Measurements from ENCODE around the gene BRCA1. TPM values are rescaled to one million over a fixed set of nuclear protein-coding genes. Genes with fewer than 3 reads are reported as not detected.

The BRCA1 gene
- total RNA-seq, 1 donor from 2014 or later: 0.85 TPM

- intact Hi-C loops (cut with DNase I): no loop called here
- Histone ChIP-seq H3K36me3 (no peaks in the 10 kb centered on the region), H3K9me3 (no peaks in the 10 kb centered on the region), H3K27me3 (no peaks in the 10 kb centered on the region), H3K4me1 (peaks cover 0 to 7% of the 10 kb centered on the region in 2 donors), H3K4me3 (no peak overlapping the region), H3K27ac (no peak overlapping the region)
- no peak for TF ChIP-seq CTCF (IDR thresholded peaks at IDR 0.05)
- DNase-seq (ENCODE audit: low spot score in 2 of 2): no peak
Observed at GRCh38 chr17:43079641-43080302, 45.4 kb downstream of the BRCA1 start.

- Histone ChIP-seq H3K9me3 (no peaks in the 10 kb centered on the region), H3K27me3 (no peaks in the 10 kb centered on the region), H3K4me1 (no peaks in the 10 kb centered on the region), H3K36me3 (no peaks in the 10 kb centered on the region), H3K27ac (no peak overlapping the region), H3K4me3 (no peak overlapping the region)
- no peak for DNase-seq (ENCODE audit: low spot score in 2 of 2)
- intact Hi-C loops (cut with DNase I): no loop called here
- no peak for TF ChIP-seq CTCF (IDR thresholded peaks at IDR 0.05)
Observed at GRCh38 chr17:43074869-43075268, 50.3 kb downstream of the BRCA1 start.

GRCh38 chr17:43070872-43071271, 54.3 kb downstream of the BRCA1 start:
- H3K9me3 ChIP-seq: no peaks in the 10 kb centered on the region
- TF ChIP-seq CTCF (IDR thresholded peaks at IDR 0.05): no peak
- H3K27ac ChIP-seq: no peak overlapping the region
- H3K4me3 ChIP-seq: no peak overlapping the region
- no peaks in the 10 kb centered on the region for H3K4me1 ChIP-seq
- H3K27me3 ChIP-seq: no peaks in the 10 kb centered on the region
- H3K36me3 ChIP-seq: no peaks in the 10 kb centered on the region
- intact Hi-C loops (cut with DNase I): no loop called here
- DNase-seq (ENCODE audit: low spot score in 2 of 2): no peak

- no peak for DNase-seq (ENCODE audit: low spot score in 2 of 2)
- Histone ChIP-seq H3K9me3 (no peaks in the 10 kb centered on the region), H3K27me3 (no peaks in the 10 kb centered on the region)
Observed at GRCh38 chr17:43070257-43070656, 54.9 kb downstream of the BRCA1 start.

GRCh38 chr17:43069368-43069898, 55.7 kb downstream of the BRCA1 start:
- no peaks in the 10 kb centered on the region for H3K36me3 ChIP-seq
- H3K4me1 ChIP-seq: no peaks in the 10 kb centered on the region
- no peaks in the 10 kb centered on the region for H3K27me3 ChIP-seq
- H3K9me3 ChIP-seq: no peaks in the 10 kb centered on the region
- H3K27ac ChIP-seq: no peak overlapping the region
- TF ChIP-seq CTCF (IDR thresholded peaks at IDR 0.05): no peak
- intact Hi-C loops (cut with DNase I): no loop called here
- DNase-seq (ENCODE audit: low spot score in 2 of 2): no peak
- no peak overlapping the region for H3K4me3 ChIP-seq

More at GRCh38 chr17:43070257-43070656, 54.9 kb downstream of the BRCA1 start:
- Histone ChIP-seq H3K4me1 (no peaks in the 10 kb centered on the region), H3K36me3 (no peaks in the 10 kb centered on the region), H3K27ac (no peak overlapping the region), H3K4me3 (no peak overlapping the region)
- no peak for TF ChIP-seq CTCF (IDR thresholded peaks at IDR 0.05)
- intact Hi-C loops (cut with DNase I): no loop called here
